Effector CD8-positive, alpha-beta T cell (primary cell): Measurements from ENCODE around the gene CADPS.

Source experiments
- DNase-seq: peaks from one replicate; lab custom pipeline; 2025; lab: John Stamatoyannopoulos, UW

Gene CADPS

GRCh38 chr3:62355703-62356102 lies 519.5 kb downstream of the CADPS start:
- DNase-seq = no peak
